ENCODE measurements around the gene CDK8. TPM values are rescaled to one million over a fixed set of nuclear protein-coding genes. Genes with fewer than 3 reads are reported as not detected.

CDK8 gene
- total and polyA plus RNA-seq, 10 of the 15 experiments (the other 5 are each of a cell fraction or from before 2014, with no cell fraction given): 8.6 to 23.5 (median 12.5) TPM

DNA sequence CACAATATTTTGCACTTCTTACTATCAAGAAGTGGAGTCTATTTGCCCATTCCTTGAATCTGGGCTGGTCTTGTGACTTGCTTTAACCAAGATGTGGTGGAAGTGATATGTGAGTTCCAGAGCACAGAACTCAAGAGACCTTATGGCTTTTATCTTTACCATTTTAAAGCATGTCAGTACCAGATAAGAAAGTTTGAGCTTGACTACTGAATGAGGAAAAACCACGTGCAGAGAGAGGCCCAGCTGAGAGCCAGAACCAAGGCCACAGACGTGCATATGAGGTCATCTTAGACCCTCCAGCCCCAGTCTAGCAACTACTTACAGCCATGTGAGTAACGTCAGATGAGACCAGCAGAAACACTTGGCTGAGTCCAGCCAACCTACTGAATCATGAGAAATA, 6.3 kb upstream of the CDK8 start:
- DNase-seq (ENCODE audit: low read depth, low spot score) (no peak), FAIRE-seq (no peak), ATAC-seq (no peak)
- H4K20me1 ChIP-seq (ENCODE audit: control insufficient read depth, insufficient read depth): no peaks in the 10 kb centered on the region
- H3K79me2 ChIP-seq (ENCODE audit: control insufficient read depth, insufficient read depth, low read length): no peaks in the 10 kb centered on the region
- CTCF ChIA-PET: interaction anchor here (1.8 kb wide), 1 partner anchor 63 kb away, joined by 5 read pairs; no protein-coding TSS in a partner anchor
- H3K27ac ChIP-seq (ENCODE audit: control insufficient read depth, insufficient read depth): no peak overlapping the region
- H3K9me3 ChIP-seq (replicated peaks; ENCODE audit: control insufficient read depth, insufficient read depth, low read length): no peaks in the 10 kb centered on the region
- H2AFZ ChIP-seq (ENCODE audit: control insufficient read depth, low read depth, low read length): no peak overlapping the region
- 5% methylated on average over 3 of the region's 3 CpGs for WGBS (ENCODE audit: insufficient coverage, insufficient replicate concordance, low lambda C conversion rate, missing lambda C conversion rate)
- no peaks in the 10 kb centered on the region for H3K36me3 ChIP-seq (ENCODE audit: control insufficient read depth in 2 of 2, insufficient read depth in 2 of 2, low read length in 1 of 2)
- no peaks in the 10 kb centered on the region; a peak in 1 of 4 replicates for H3K27me3 ChIP-seq (replicated peaks in 1 of 2; ENCODE audit: control insufficient read depth in 2 of 2, insufficient read depth in 2 of 2, low read length in 1 of 2)
- RAD21 ChIA-PET (ENCODE audit: unreplicated experiment): no interaction called here
- H3K4me3 ChIP-seq: no peak overlapping the region
- intact Hi-C loops (cut with micrococcal nuclease; ENCODE audit: unreplicated experiment) (no loop called here), in situ Hi-C loops (cut with MboI) (no loop called here)
- no TSS peak for BruUV-seq (replicated peaks)
- POLR2A ChIA-PET: no interaction called here
- H3K4me2 ChIP-seq (ENCODE audit: control insufficient read depth, insufficient read depth): no peak overlapping the region
- TF ChIP-seq JUNB (IDR thresholded peaks at IDR 0.05): no peak
- no peak for TF ChIP-seq ZNF24 (IDR thresholded peaks at IDR 0.05)
- TF ChIP-seq RFX5 (IDR thresholded peaks at IDR 0.05; ENCODE audit: low read depth, low read length): no peak
- no peaks in the 10 kb centered on the region for H3K4me1 ChIP-seq (ENCODE audit: control insufficient read depth, insufficient read depth, low read length)
- SMC1A ChIA-PET (ENCODE audit: uncharacterized antibody, unreplicated experiment): no interaction called here
- no peak overlapping the region for H3K9ac ChIP-seq (ENCODE audit: control insufficient read depth, insufficient read depth, low read length)

DNA sequence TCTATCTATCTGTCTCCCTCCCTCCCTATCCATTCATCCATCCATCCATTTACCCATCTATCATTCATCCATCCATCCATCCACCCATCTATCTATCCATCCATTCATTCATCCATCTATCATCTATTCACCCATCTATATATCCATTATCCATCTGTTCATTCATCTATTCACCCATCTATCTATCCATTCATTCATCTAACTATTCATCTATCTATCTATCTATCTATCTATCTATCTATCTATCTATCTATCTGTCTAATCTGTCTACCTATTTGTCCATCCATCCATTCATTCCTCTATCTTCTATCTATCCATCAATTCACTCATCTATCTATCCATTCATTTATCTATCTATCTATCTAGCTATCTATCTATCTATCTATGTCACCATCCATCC, 4.4 kb upstream of the CDK8 start:
- CTCF ChIA-PET: no interaction called here
- in situ Hi-C loops (cut with MboI): no loop called here
- SMC1A ChIA-PET (ENCODE audit: uncharacterized antibody, unreplicated experiment): interaction anchor here (1.3 kb wide), 1 partner anchor 13 kb away, joined by 3 read pairs; no protein-coding TSS in a partner anchor

More for the DNA sequence above, 4.4 kb upstream of the CDK8 start:
- H3K4me2 ChIP-seq (ENCODE audit: control insufficient read depth, insufficient read depth): no peak overlapping the region
- DNase-seq (ENCODE audit: low read depth, low spot score): no peak
- no TSS peak for BruUV-seq (replicated peaks)
- H3K4me3 ChIP-seq: no peak overlapping the region
- TF ChIP-seq LARP7 (IDR thresholded peaks at IDR 0.05): no peak
- TF ChIP-seq TCF7 (IDR thresholded peaks at IDR 0.05; ENCODE audit: borderline replicate concordance): no peak
- TF ChIP-seq DPF2 (IDR thresholded peaks at IDR 0.05): no peak
- TF ChIP-seq ESRRA (IDR thresholded peaks at IDR 0.05; ENCODE audit: low read length): no peak
- TF ChIP-seq, protein P1, sequence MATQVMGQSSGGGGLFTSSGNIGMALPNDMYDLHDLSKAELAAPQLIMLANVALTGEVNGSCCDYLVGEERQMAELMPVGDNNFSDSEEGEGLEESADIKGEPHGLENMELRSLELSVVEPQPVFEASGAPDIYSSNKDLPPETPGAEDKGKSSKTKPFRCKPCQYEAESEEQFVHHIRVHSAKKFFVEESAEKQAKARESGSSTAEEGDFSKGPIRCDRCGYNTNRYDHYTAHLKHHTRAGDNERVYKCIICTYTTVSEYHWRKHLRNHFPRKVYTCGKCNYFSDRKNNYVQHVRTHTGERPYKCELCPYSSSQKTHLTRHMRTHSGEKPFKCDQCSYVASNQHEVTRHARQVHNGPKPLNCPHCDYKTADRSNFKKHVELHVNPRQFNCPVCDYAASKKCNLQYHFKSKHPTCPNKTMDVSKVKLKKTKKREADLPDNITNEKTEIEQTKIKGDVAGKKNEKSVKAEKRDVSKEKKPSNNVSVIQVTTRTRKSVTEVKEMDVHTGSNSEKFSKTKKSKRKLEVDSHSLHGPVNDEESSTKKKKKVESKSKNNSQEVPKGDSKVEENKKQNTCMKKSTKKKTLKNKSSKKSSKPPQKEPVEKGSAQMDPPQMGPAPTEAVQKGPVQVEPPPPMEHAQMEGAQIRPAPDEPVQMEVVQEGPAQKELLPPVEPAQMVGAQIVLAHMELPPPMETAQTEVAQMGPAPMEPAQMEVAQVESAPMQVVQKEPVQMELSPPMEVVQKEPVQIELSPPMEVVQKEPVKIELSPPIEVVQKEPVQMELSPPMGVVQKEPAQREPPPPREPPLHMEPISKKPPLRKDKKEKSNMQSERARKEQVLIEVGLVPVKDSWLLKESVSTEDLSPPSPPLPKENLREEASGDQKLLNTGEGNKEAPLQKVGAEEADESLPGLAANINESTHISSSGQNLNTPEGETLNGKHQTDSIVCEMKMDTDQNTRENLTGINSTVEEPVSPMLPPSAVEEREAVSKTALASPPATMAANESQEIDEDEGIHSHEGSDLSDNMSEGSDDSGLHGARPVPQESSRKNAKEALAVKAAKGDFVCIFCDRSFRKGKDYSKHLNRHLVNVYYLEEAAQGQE (IDR thresholded peaks at IDR 0.05; ENCODE audit: low read depth, low read length): no peak
- TF ChIP-seq CBX3 (IDR thresholded peaks at IDR 0.05; ENCODE audit: borderline replicate concordance, low read depth): no peak
- TF ChIP-seq CREM (IDR thresholded peaks at IDR 0.05; ENCODE audit: low read depth): no peak
- no peak for TF ChIP-seq KLF5 (IDR thresholded peaks at IDR 0.05; ENCODE audit: partially characterized antibody)
- no peak for TF ChIP-seq ZNF622 (IDR thresholded peaks at IDR 0.05)
- TF ChIP-seq SIN3A (IDR thresholded peaks at IDR 0.05; ENCODE audit: low read depth, low read length): no peak
- TF ChIP-seq JUND (IDR thresholded peaks at IDR 0.05; ENCODE audit: low read depth, low read length): no peak
- H3K27ac ChIP-seq (ENCODE audit: control insufficient read depth, insufficient read depth): no peak overlapping the region
- no peak overlapping the region for H2AFZ ChIP-seq (ENCODE audit: control insufficient read depth, low read depth, low read length)
- intact Hi-C loops (cut with micrococcal nuclease; ENCODE audit: unreplicated experiment): no loop called here
- ATAC-seq: no peak
- H3K36me3 ChIP-seq (ENCODE audit: control insufficient read depth in 2 of 2, insufficient read depth in 2 of 2, low read length in 1 of 2): no peaks in the 10 kb centered on the region
- H4K20me1 ChIP-seq (ENCODE audit: control insufficient read depth, insufficient read depth): no peaks in the 10 kb centered on the region
- ChIA-PET POLR2A (no interaction called here), RAD21 (ENCODE audit: unreplicated experiment) (no interaction called here)
- H3K27me3 ChIP-seq (replicated peaks in 1 of 2; ENCODE audit: control insufficient read depth in 2 of 2, insufficient read depth in 2 of 2, low read length in 1 of 2): no peaks in the 10 kb centered on the region; a peak in 1 of 4 replicates
- H3K9me3 ChIP-seq (replicated peaks; ENCODE audit: control insufficient read depth, insufficient read depth, low read length): no peaks in the 10 kb centered on the region
- no peak overlapping the region for H3K9ac ChIP-seq (ENCODE audit: control insufficient read depth, insufficient read depth, low read length)
- H3K79me2 ChIP-seq (ENCODE audit: control insufficient read depth, insufficient read depth, low read length): peaks cover 4% of the 10 kb centered on the region
- H3K4me1 ChIP-seq (ENCODE audit: control insufficient read depth, insufficient read depth, low read length): no peaks in the 10 kb centered on the region
- FAIRE-seq: no peak

Data from GM12878 (cell line).